ENCODE measurements around the gene ANGPTL2. TPM values are rescaled to one million over a fixed set of nuclear protein-coding genes. Genes with fewer than 3 reads are reported as not detected.

Gene ANGPTL2
- polyA plus RNA-seq, 4 donors: 0.45 to 16.5 (median 4.3) TPM

GRCh38 chr9:127113191-127113972 is 9.1 kb downstream of the ANGPTL2 start:
- whole genome bisulfite sequencing, 3 donors: 77 to 86% (median 82%) methylated on average over 10 of the region's 10 CpGs
- no peak for DNase-seq
- Histone ChIP-seq H3K27ac (ENCODE audit: low read depth in 1 of 3, low read length in 2 of 3) (no peak overlapping the region), H3K9me3 (ENCODE audit: control insufficient read depth in 2 of 2, insufficient read depth in 1 of 2, low read depth in 1 of 2, low read length in 1 of 2) (no peaks in the 10 kb centered on the region), H3K36me3 (ENCODE audit: control insufficient read depth in 3 of 3, insufficient read depth in 2 of 3, low read depth in 1 of 3, low read length in 3 of 3) (peaks cover 0 to 66% (median 0%) of the 10 kb centered on the region in 3 donors), H3K4me3 (ENCODE audit: low read depth in 1 of 3, low read length in 3 of 3) (no peak overlapping the region), H3K4me1 (ENCODE audit: control insufficient read depth in 3 of 3, insufficient read depth in 2 of 3, low read depth in 1 of 3, low read length in 2 of 3) (peaks cover 0 to 3% (median 0%) of the 10 kb centered on the region in 3 donors), H3K27me3 (ENCODE audit: control insufficient read depth in 3 of 3, insufficient read depth in 3 of 3, low read length in 3 of 3) (no peaks in the 10 kb centered on the region)
- no peak for FAIRE-seq

GRCh38 chr9:127112735-127113161 is 9.7 kb downstream of the ANGPTL2 start:
- FAIRE-seq (no peak), DNase-seq (no peak)
- H3K27ac ChIP-seq (ENCODE audit: low read depth in 1 of 3, low read length in 2 of 3): no peak overlapping the region

GRCh38 chr9:127112056-127112455 is 10.4 kb downstream of the ANGPTL2 start:
- Histone ChIP-seq H3K27me3 (ENCODE audit: control insufficient read depth in 3 of 3, insufficient read depth in 3 of 3, low read length in 3 of 3) (no peaks in the 10 kb centered on the region), H3K4me3 (ENCODE audit: low read depth in 1 of 3, low read length in 3 of 3) (no peak overlapping the region), H3K27ac (ENCODE audit: low read depth in 1 of 3, low read length in 2 of 3) (no peak overlapping the region), H3K9me3 (ENCODE audit: control insufficient read depth in 2 of 2, insufficient read depth in 1 of 2, low read depth in 1 of 2, low read length in 1 of 2) (no peaks in the 10 kb centered on the region), H3K4me1 (ENCODE audit: control insufficient read depth in 3 of 3, insufficient read depth in 2 of 3, low read depth in 1 of 3, low read length in 2 of 3) (peaks cover 0 to 3% (median 0%) of the 10 kb centered on the region in 3 donors), H3K36me3 (ENCODE audit: control insufficient read depth in 3 of 3, insufficient read depth in 2 of 3, low read depth in 1 of 3, low read length in 3 of 3) (peaks cover 0 to 66% (median 0%) of the 10 kb centered on the region in 3 donors)
- WGBS, 3 donors: 57 to 60% (median 58%) methylated on average over 7 of the region's 7 CpGs
- FAIRE-seq (no peak), DNase-seq (no peak)

More at GRCh38 chr9:127112735-127113161, 9.7 kb downstream of the ANGPTL2 start:
- no peaks in the 10 kb centered on the region for H3K27me3 ChIP-seq (ENCODE audit: control insufficient read depth in 3 of 3, insufficient read depth in 3 of 3, low read length in 3 of 3)
- H3K36me3 ChIP-seq (ENCODE audit: control insufficient read depth in 3 of 3, insufficient read depth in 2 of 3, low read depth in 1 of 3, low read length in 3 of 3): peaks cover 0 to 67% (median 0%) of the 10 kb centered on the region in 3 donors
- H3K9me3 ChIP-seq (ENCODE audit: control insufficient read depth in 2 of 2, insufficient read depth in 1 of 2, low read depth in 1 of 2, low read length in 1 of 2): no peaks in the 10 kb centered on the region
- 88 to 97% (median 93%) methylated on average over 3 of the region's 3 CpGs for WGBS, 3 donors
- peaks cover 0 to 3% (median 0%) of the 10 kb centered on the region in 3 donors for H3K4me1 ChIP-seq (ENCODE audit: control insufficient read depth in 3 of 3, insufficient read depth in 2 of 3, low read depth in 1 of 3, low read length in 2 of 3)
- no peak overlapping the region for H3K4me3 ChIP-seq (ENCODE audit: low read depth in 1 of 3, low read length in 3 of 3)

GRCh38 chr9:127109212-127109711 is 13.2 kb downstream of the ANGPTL2 start:
- FAIRE-seq: no peak
- Histone ChIP-seq H3K36me3 (ENCODE audit: control insufficient read depth in 3 of 3, insufficient read depth in 2 of 3, low read depth in 1 of 3, low read length in 3 of 3) (peaks cover 0 to 63% (median 3%) of the 10 kb centered on the region in 3 donors), H3K9me3 (ENCODE audit: control insufficient read depth in 2 of 2, insufficient read depth in 1 of 2, low read depth in 1 of 2, low read length in 1 of 2) (no peaks in the 10 kb centered on the region), H3K27ac (ENCODE audit: low read depth in 1 of 3, low read length in 2 of 3) (peak overlapping the region in 1 of 3 donors; percentile 68), H3K27me3 (ENCODE audit: control insufficient read depth in 3 of 3, insufficient read depth in 3 of 3, low read length in 3 of 3) (no peaks in the 10 kb centered on the region), H3K4me1 (ENCODE audit: control insufficient read depth in 3 of 3, insufficient read depth in 2 of 3, low read depth in 1 of 3, low read length in 2 of 3) (peaks cover 0 to 3% (median 0%) of the 10 kb centered on the region in 3 donors), H3K4me3 (ENCODE audit: low read depth in 1 of 3, low read length in 3 of 3) (no peak overlapping the region)
- DNase-seq: no peak
- 70 to 80% (median 80%) methylated on average over 5 of the region's 5 CpGs for WGBS, 3 donors

- FAIRE-seq: no peak
- H3K27ac ChIP-seq (ENCODE audit: low read depth in 1 of 3, low read length in 2 of 3): peak overlapping the region in 1 of 3 donors; percentile 68
These were observed 14.2 kb downstream of the ANGPTL2 start for GRCh38 chr9:127107929-127108876.

GRCh38 chr9:127107171-127107928 is 15.1 kb downstream of the ANGPTL2 start:
- no peak overlapping the region for H3K27ac ChIP-seq (ENCODE audit: low read depth in 1 of 3, low read length in 2 of 3)
- no peak for FAIRE-seq
- WGBS, 3 donors: 80 to 90% (median 89%) methylated on average over 11 of the region's 11 CpGs

More at GRCh38 chr9:127107929-127108876, 14.2 kb downstream of the ANGPTL2 start:
- DNase-seq: no peak
- WGBS, 3 donors: 90 to 96% (median 95%) methylated on average over 36 to 38 of the region's 38 CpGs
- Histone ChIP-seq H3K4me1 (ENCODE audit: control insufficient read depth in 3 of 3, insufficient read depth in 2 of 3, low read depth in 1 of 3, low read length in 2 of 3) (peaks cover 0 to 8% (median 3%) of the 10 kb centered on the region in 3 donors), H3K4me3 (ENCODE audit: low read depth in 1 of 3, low read length in 3 of 3) (no peak overlapping the region), H3K9me3 (ENCODE audit: control insufficient read depth in 2 of 2, insufficient read depth in 1 of 2, low read depth in 1 of 2, low read length in 1 of 2) (no peaks in the 10 kb centered on the region), H3K36me3 (ENCODE audit: control insufficient read depth in 3 of 3, insufficient read depth in 2 of 3, low read depth in 1 of 3, low read length in 3 of 3) (peaks cover 0 to 66% (median 3%) of the 10 kb centered on the region in 3 donors), H3K27me3 (ENCODE audit: control insufficient read depth in 3 of 3, insufficient read depth in 3 of 3, low read length in 3 of 3) (no peaks in the 10 kb centered on the region)

GRCh38 chr9:127106466-127106855 is 16.0 kb downstream of the ANGPTL2 start:
- Histone ChIP-seq H3K9me3 (ENCODE audit: control insufficient read depth in 2 of 2, insufficient read depth in 1 of 2, low read depth in 1 of 2, low read length in 1 of 2) (no peaks in the 10 kb centered on the region), H3K27ac (ENCODE audit: low read depth in 1 of 3, low read length in 2 of 3) (no peak overlapping the region), H3K4me3 (ENCODE audit: low read depth in 1 of 3, low read length in 3 of 3) (no peak overlapping the region), H3K27me3 (ENCODE audit: control insufficient read depth in 3 of 3, insufficient read depth in 3 of 3, low read length in 3 of 3) (no peaks in the 10 kb centered on the region), H3K4me1 (ENCODE audit: control insufficient read depth in 3 of 3, insufficient read depth in 2 of 3, low read depth in 1 of 3, low read length in 2 of 3) (peaks cover 0 to 10% (median 3%) of the 10 kb centered on the region in 3 donors), H3K36me3 (ENCODE audit: control insufficient read depth in 3 of 3, insufficient read depth in 2 of 3, low read depth in 1 of 3, low read length in 3 of 3) (peaks cover 0 to 58% (median 3%) of the 10 kb centered on the region in 3 donors)
- 86 to 91% (median 90%) methylated on average over 4 of the region's 4 CpGs for WGBS, 3 donors
- no peak for FAIRE-seq
- no peak for DNase-seq

More at GRCh38 chr9:127107171-127107928, 15.1 kb downstream of the ANGPTL2 start:
- peaks cover 0 to 65% (median 3%) of the 10 kb centered on the region in 3 donors for H3K36me3 ChIP-seq (ENCODE audit: control insufficient read depth in 3 of 3, insufficient read depth in 2 of 3, low read depth in 1 of 3, low read length in 3 of 3)
- peaks cover 0 to 10% (median 3%) of the 10 kb centered on the region in 3 donors for H3K4me1 ChIP-seq (ENCODE audit: control insufficient read depth in 3 of 3, insufficient read depth in 2 of 3, low read depth in 1 of 3, low read length in 2 of 3)
- no peak overlapping the region for H3K4me3 ChIP-seq (ENCODE audit: low read depth in 1 of 3, low read length in 3 of 3)
- no peaks in the 10 kb centered on the region for H3K27me3 ChIP-seq (ENCODE audit: control insufficient read depth in 3 of 3, insufficient read depth in 3 of 3, low read length in 3 of 3)
- DNase-seq: no peak
- H3K9me3 ChIP-seq (ENCODE audit: control insufficient read depth in 2 of 2, insufficient read depth in 1 of 2, low read depth in 1 of 2, low read length in 1 of 2): no peaks in the 10 kb centered on the region

All from small intestine (tissue), 7 donors.